ENCODE results near the gene SLC51B.
"Not testable (repeated sequence)": the region's sequence is repeated elsewhere in the genome, so short reads cannot be mapped to it uniquely, and the experiment has no call there.

Gene SLC51B

DNA sequence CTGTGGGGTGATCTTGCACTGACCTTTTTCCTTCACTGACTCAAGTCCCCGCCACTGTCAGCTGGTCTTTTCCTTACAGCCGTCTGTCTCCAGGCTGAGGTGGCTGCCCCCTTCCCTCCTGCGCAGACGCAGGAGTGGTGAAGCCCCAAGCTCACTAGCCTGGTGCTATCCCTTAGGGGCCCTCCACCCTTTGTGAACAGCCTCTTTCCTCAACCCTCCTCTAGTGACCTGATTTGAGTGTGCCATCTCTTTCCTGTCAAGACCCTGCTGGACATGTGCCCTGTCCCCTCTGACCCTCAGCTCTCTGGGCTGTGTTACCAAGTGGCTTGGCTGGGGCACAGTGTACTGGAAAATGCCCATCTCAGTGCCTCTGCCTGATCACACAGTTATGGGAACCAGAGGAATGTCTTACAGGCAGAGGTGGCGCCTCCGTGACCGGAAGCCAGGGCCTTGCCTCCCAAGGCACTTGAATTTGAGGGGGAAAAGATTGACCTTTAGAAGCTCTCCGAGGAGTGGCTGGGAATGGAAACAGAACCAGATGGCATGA is 40.1 kb downstream of the SLC51B start:
- Histone ChIP-seq H3K9ac (ENCODE audit: low read depth, low read length) (no peak overlapping the region), H3K27me3 (ENCODE audit: control insufficient read depth, insufficient read depth, low read length) (no peaks in the 10 kb centered on the region), H3K4me3 (ENCODE audit: low read depth, low read length) (no peak overlapping the region), H3K36me3 (ENCODE audit: control insufficient read depth, insufficient read depth, low read length) (no peaks in the 10 kb centered on the region), H3K27ac (ENCODE audit: low read depth, low read length) (no peak overlapping the region), H3K9me3 (ENCODE audit: control insufficient read depth, insufficient read depth, low read length) (no peaks in the 10 kb centered on the region), H3K4me1 (ENCODE audit: control insufficient read depth, insufficient read depth, low read length) (peaks cover 36% of the 10 kb centered on the region)

- no peaks in the 10 kb centered on the region for H3K36me3 ChIP-seq (ENCODE audit: control insufficient read depth, insufficient read depth, low read length)
- no peaks in the 10 kb centered on the region for H3K9me3 ChIP-seq (ENCODE audit: control insufficient read depth, insufficient read depth, low read length)
- no peak overlapping the region for H3K27ac ChIP-seq (ENCODE audit: low read depth, low read length)
- no peak overlapping the region for H3K4me3 ChIP-seq (ENCODE audit: low read depth, low read length)
- H3K4me1 ChIP-seq (ENCODE audit: control insufficient read depth, insufficient read depth, low read length), result peaks cover 36% of the 10 kb centered on the region
- H3K27me3 ChIP-seq (ENCODE audit: control insufficient read depth, insufficient read depth, low read length), result no peaks in the 10 kb centered on the region
- H3K9ac ChIP-seq (ENCODE audit: low read depth, low read length), result no peak overlapping the region
Measured at GRCh38 chr15:65085990-65086679, 40.9 kb downstream of the SLC51B start.

DNA sequence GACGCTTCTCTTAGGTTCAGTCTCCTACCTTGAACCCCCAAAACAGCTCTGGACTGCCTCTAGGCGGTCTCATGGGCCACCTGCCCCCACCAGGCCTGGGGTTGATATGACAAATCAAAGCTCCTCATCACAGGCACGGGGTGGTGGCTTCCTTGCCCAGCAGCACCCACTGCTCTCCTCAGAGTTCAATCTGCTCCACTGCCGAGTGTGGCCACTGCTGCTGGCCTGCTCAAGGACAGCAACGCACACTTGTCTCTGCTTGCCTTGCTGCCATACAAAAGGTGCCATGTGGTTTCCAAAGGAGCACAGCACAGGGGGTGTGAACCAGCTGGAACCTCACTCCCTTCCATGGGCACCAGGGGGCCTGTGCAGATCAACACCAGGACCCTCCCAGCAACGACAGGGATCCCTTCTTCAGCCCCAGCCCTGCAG is 41.5 kb downstream of the SLC51B start:
- H3K27me3 ChIP-seq (ENCODE audit: control insufficient read depth, insufficient read depth, low read length), result no peaks in the 10 kb centered on the region
- H3K9me3 ChIP-seq (ENCODE audit: control insufficient read depth, insufficient read depth, low read length), result no peaks in the 10 kb centered on the region
- H3K9ac ChIP-seq (ENCODE audit: low read depth, low read length), result no peak overlapping the region
- no peak overlapping the region for H3K4me3 ChIP-seq (ENCODE audit: low read depth, low read length)
- H3K4me1 ChIP-seq (ENCODE audit: control insufficient read depth, insufficient read depth, low read length), result peaks cover 36% of the 10 kb centered on the region
- H3K27ac ChIP-seq (ENCODE audit: low read depth, low read length), result no peak overlapping the region
- no peaks in the 10 kb centered on the region for H3K36me3 ChIP-seq (ENCODE audit: control insufficient read depth, insufficient read depth, low read length)

GRCh38 chr15:65087411-65087810 is 42.2 kb downstream of the SLC51B start:
- H3K27ac ChIP-seq (ENCODE audit: low read depth, low read length), result no peak overlapping the region
- H3K36me3 ChIP-seq (ENCODE audit: control insufficient read depth, insufficient read depth, low read length), result no peaks in the 10 kb centered on the region
- H3K9me3 ChIP-seq (ENCODE audit: control insufficient read depth, insufficient read depth, low read length), result no peaks in the 10 kb centered on the region
- H3K4me1 ChIP-seq (ENCODE audit: control insufficient read depth, insufficient read depth, low read length), result peaks cover 31% of the 10 kb centered on the region
- H3K9ac ChIP-seq (ENCODE audit: low read depth, low read length), result no peak overlapping the region
- no peaks in the 10 kb centered on the region for H3K27me3 ChIP-seq (ENCODE audit: control insufficient read depth, insufficient read depth, low read length)
- H3K4me3 ChIP-seq (ENCODE audit: low read depth, low read length), result no peak overlapping the region

- H3K4me1 ChIP-seq (ENCODE audit: control insufficient read depth, insufficient read depth, low read length), result peaks cover 24% of the 10 kb centered on the region
- H3K9ac ChIP-seq (ENCODE audit: low read depth, low read length), result no peak overlapping the region
- no peaks in the 10 kb centered on the region for H3K36me3 ChIP-seq (ENCODE audit: control insufficient read depth, insufficient read depth, low read length)
- H3K4me3 ChIP-seq (ENCODE audit: low read depth, low read length), result no peak overlapping the region
- H3K27me3 ChIP-seq (ENCODE audit: control insufficient read depth, insufficient read depth, low read length), result no peaks in the 10 kb centered on the region
- peak overlapping the region; percentile 33 for H3K27ac ChIP-seq (ENCODE audit: low read depth, low read length)
- no peaks in the 10 kb centered on the region for H3K9me3 ChIP-seq (ENCODE audit: control insufficient read depth, insufficient read depth, low read length)
Measured at GRCh38 chr15:65087873-65088642, 42.9 kb downstream of the SLC51B start.

- Histone ChIP-seq H3K4me1 (ENCODE audit: control insufficient read depth, insufficient read depth, low read length) (peaks cover 19% of the 10 kb centered on the region), H3K9me3 (ENCODE audit: control insufficient read depth, insufficient read depth, low read length) (no peaks in the 10 kb centered on the region), H3K27ac (ENCODE audit: low read depth, low read length) (peak overlapping the region; percentile 33), H3K27me3 (ENCODE audit: control insufficient read depth, insufficient read depth, low read length) (no peaks in the 10 kb centered on the region), H3K36me3 (ENCODE audit: control insufficient read depth, insufficient read depth, low read length) (no peaks in the 10 kb centered on the region), H3K9ac (ENCODE audit: low read depth, low read length) (no peak overlapping the region), H3K4me3 (ENCODE audit: low read depth, low read length) (no peak overlapping the region)
Measured at GRCh38 chr15:65088643-65089021, 43.4 kb downstream of the SLC51B start.

GRCh38 chr15:65089206-65089824 is 44.1 kb downstream of the SLC51B start:
- H3K9ac ChIP-seq (ENCODE audit: low read depth, low read length), result no peak overlapping the region
- no peaks in the 10 kb centered on the region for H3K36me3 ChIP-seq (ENCODE audit: control insufficient read depth, insufficient read depth, low read length)
- no peak overlapping the region for H3K27ac ChIP-seq (ENCODE audit: low read depth, low read length)
- H3K9me3 ChIP-seq (ENCODE audit: control insufficient read depth, insufficient read depth, low read length), result no peaks in the 10 kb centered on the region
- peaks cover 12% of the 10 kb centered on the region; the same call in 1 of the 2 replicates for H3K4me1 ChIP-seq (ENCODE audit: control insufficient read depth, insufficient read depth, low read length)
- no peak overlapping the region for H3K4me3 ChIP-seq (ENCODE audit: low read depth, low read length)
- H3K27me3 ChIP-seq (ENCODE audit: control insufficient read depth, insufficient read depth, low read length), result no peaks in the 10 kb centered on the region

DNA sequence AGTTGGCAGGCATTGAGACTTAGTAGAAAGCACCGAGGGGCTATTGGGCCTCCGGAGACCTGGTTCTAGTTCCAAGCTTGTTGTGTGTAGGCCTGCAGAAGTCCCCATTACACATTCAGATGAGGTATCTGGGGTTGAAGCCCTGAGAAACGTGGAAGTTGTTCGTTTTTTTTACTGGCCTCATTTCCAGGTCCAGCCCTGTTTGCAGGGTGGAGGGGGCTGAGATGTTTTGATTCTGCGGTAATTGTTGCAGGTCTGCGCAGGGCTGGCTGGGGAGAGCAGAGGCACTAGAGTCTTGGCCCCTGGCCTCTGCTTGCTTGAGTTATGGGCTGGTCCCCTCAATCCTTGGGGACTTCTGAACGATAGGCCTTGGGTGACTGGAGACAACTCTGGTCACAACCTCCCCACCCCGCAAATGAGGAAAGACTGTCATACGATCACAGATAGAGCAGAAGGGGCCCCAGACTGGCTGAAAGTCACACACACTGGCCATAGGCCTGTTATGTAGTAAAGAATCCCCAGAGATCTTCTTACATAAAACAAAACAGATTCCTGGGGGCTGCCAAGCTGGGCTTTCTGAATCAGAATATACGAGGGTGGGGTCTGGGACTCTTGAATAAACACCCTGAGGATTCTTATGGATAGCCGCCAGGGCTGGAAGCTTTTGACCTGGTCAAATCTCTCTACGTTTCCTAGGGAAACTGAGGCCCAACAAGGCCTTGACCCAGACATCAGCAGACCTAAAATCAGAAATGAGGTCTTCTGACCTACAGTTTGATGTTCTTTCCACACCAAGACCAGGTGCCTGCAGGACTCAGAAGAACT is 47.0 kb downstream of the SLC51B start:
- Histone ChIP-seq H3K4me3 (ENCODE audit: low read depth, low read length) (no peak overlapping the region), H3K9ac (ENCODE audit: low read depth, low read length) (no peak overlapping the region), H3K4me1 (ENCODE audit: control insufficient read depth, insufficient read depth, low read length) (peaks cover 8% of the 10 kb centered on the region; the same call in 1 of the 2 replicates), H3K27me3 (ENCODE audit: control insufficient read depth, insufficient read depth, low read length) (no peaks in the 10 kb centered on the region), H3K9me3 (ENCODE audit: control insufficient read depth, insufficient read depth, low read length) (no peaks in the 10 kb centered on the region), H3K27ac (ENCODE audit: low read depth, low read length) (no peak overlapping the region), H3K36me3 (ENCODE audit: control insufficient read depth, insufficient read depth, low read length) (no peaks in the 10 kb centered on the region)

DNA sequence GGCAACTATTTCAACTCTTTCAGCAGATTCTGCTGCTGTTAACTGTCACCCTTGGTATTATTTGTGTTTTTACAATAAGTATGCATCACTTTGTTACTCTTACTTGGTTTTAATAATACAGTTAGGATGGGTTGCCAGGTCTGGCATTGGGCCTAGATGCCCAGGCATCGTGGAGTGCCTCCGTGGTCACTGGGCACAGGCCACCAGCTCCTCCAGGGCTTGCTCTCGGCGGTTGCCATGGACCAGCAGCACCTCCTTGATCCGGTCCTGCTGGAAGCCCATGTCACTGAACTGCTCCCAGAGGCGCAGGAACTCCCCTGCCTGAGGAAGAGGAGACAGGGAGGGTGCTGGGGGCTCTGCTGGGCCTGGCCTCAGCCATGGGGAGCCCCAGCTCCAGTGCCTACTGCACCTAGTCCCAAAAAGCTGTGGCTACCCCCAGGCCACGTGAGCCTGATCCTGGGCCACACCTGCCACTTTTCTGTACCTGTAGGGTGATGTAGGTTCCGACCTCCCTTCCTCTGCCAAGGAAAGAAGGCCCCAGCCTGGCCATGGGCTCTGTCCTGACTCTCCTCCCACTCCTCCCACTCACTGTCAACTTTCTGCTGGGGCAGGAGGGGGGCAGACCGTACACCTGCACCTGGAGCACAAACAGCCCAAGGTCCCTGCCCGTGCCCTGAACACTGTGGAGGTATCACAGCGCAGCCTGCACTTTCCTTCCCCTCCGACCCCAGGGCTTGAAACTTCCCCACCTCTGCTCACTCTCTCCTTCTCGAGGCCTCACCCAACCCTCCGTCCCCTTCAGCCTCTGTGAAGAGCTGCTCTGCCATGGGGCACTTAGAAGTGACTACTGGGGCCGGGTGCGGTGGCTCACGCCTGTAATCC is 48.0 kb downstream of the SLC51B start:
- no peak overlapping the region for H3K9ac ChIP-seq (ENCODE audit: low read depth, low read length)
- no peak overlapping the region for H3K4me3 ChIP-seq (ENCODE audit: low read depth, low read length)
- H3K9me3 ChIP-seq (ENCODE audit: control insufficient read depth, insufficient read depth, low read length), result no peaks in the 10 kb centered on the region
- peaks cover 5% of the 10 kb centered on the region; the same call in 1 of the 2 replicates for H3K4me1 ChIP-seq (ENCODE audit: control insufficient read depth, insufficient read depth, low read length)
- no peak overlapping the region for H3K27ac ChIP-seq (ENCODE audit: low read depth, low read length)
- no peaks in the 10 kb centered on the region for H3K27me3 ChIP-seq (ENCODE audit: control insufficient read depth, insufficient read depth, low read length)
- no peaks in the 10 kb centered on the region for H3K36me3 ChIP-seq (ENCODE audit: control insufficient read depth, insufficient read depth, low read length)

DNA sequence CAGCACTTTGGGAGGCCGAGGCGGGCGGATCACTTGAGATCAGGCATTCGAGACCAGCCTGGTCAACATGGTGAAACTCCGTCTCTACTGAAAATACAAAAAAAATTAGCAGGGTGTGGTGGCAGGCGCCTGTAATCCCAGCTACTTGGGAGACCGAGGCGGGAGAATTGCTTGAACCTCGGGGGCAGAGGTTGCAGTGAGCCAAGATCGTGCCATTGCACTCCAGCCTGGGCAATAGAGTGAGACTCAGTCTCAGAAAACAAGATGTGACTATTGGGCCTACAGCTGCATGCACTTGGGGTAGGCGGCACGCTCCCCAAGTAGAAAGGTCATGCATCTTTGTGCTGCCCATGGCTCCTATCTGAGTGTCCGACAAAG is 48.6 kb downstream of the SLC51B start:
- H3K4me1 ChIP-seq (ENCODE audit: control insufficient read depth, insufficient read depth, low read length); H3K9ac ChIP-seq (ENCODE audit: low read depth, low read length): not testable (repeated sequence)

More for the DNA sequence above, 48.6 kb downstream of the SLC51B start:
- H3K9me3 ChIP-seq (ENCODE audit: control insufficient read depth, insufficient read depth, low read length); H3K36me3 ChIP-seq (ENCODE audit: control insufficient read depth, insufficient read depth, low read length); H3K4me3 ChIP-seq (ENCODE audit: low read depth, low read length); H3K27ac ChIP-seq (ENCODE audit: low read depth, low read length); H3K27me3 ChIP-seq (ENCODE audit: control insufficient read depth, insufficient read depth, low read length): not testable (repeated sequence)
